WTC11 (cell line): ENCODE measurements around the gene NT5DC1.
"Not testable (repeated sequence)": the region's sequence is repeated elsewhere in the genome, so short reads cannot be mapped to it uniquely, and the experiment has no call there.

Experiments
- ETV6 ChIP-seq: sonication (generic); formaldehyde crosslinking; IDR thresholded peaks from 2 replicates; pipeline ENCODE4 v1.8.1; 2022; ENCODE audit warnings: mild to moderate bottlenecking, missing genetic modification reagents
- JUN ChIP-seq: sonication (generic); formaldehyde crosslinking; IDR thresholded peaks from 2 replicates; pipeline ENCODE4 v1.8.0; 2023; ENCODE audit warnings: mild to moderate bottlenecking, missing genetic modification reagents
- SP1 ChIP-seq: sonication (generic); formaldehyde crosslinking; conservative IDR thresholded peaks from 2 replicates; pipeline ENCODE4 v1.8.1; 2022; ENCODE audit warnings: missing genetic modification reagents
- ZNF232 ChIP-seq: sonication (generic); formaldehyde crosslinking; IDR thresholded peaks from 2 replicates; pipeline ENCODE4 v1.8.0; 2022; ENCODE audit warnings: mild to moderate bottlenecking, missing genetic modification reagents
- TF ChIP-seq, protein P1 (sequence below): fragments of 200-600 bp; IDR thresholded peaks from 2 replicates; pipeline ENCODE4 v1.8.0; 2022; ENCODE audit warnings: antibody characterized with exemption
- TF ChIP-seq, protein P2 (sequence below): sonication (generic); formaldehyde crosslinking; IDR thresholded peaks from 2 replicates; pipeline ENCODE4 v1.8.1; 2023; ENCODE audit warnings: mild to moderate bottlenecking, missing genetic modification reagents, borderline replicate concordance
- TF ChIP-seq, protein P3 (sequence below): fragments of 250-450 bp; sonication (Bioruptor Pico); IDR thresholded peaks from 2 replicates; pipeline ENCODE4 v1.9.0; 2021; ENCODE audit warnings: mild to moderate bottlenecking
- TF ChIP-seq, protein P4 (sequence below): sonication (generic); formaldehyde crosslinking; IDR thresholded peaks from 2 replicates; pipeline ENCODE4 v1.8.0; 2022; ENCODE audit warnings: mild to moderate bottlenecking, missing genetic modification reagents

- TF ChIP-seq ETV6 (CRISPR knock-in tag); JUN (CRISPR knock-in tag); ZNF232; SP1: not testable (repeated sequence)
- TF ChIP-seq, protein P1, sequence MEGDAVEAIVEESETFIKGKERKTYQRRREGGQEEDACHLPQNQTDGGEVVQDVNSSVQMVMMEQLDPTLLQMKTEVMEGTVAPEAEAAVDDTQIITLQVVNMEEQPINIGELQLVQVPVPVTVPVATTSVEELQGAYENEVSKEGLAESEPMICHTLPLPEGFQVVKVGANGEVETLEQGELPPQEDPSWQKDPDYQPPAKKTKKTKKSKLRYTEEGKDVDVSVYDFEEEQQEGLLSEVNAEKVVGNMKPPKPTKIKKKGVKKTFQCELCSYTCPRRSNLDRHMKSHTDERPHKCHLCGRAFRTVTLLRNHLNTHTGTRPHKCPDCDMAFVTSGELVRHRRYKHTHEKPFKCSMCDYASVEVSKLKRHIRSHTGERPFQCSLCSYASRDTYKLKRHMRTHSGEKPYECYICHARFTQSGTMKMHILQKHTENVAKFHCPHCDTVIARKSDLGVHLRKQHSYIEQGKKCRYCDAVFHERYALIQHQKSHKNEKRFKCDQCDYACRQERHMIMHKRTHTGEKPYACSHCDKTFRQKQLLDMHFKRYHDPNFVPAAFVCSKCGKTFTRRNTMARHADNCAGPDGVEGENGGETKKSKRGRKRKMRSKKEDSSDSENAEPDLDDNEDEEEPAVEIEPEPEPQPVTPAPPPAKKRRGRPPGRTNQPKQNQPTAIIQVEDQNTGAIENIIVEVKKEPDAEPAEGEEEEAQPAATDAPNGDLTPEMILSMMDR, result not testable (repeated sequence)
- TF ChIP-seq, protein P2, sequence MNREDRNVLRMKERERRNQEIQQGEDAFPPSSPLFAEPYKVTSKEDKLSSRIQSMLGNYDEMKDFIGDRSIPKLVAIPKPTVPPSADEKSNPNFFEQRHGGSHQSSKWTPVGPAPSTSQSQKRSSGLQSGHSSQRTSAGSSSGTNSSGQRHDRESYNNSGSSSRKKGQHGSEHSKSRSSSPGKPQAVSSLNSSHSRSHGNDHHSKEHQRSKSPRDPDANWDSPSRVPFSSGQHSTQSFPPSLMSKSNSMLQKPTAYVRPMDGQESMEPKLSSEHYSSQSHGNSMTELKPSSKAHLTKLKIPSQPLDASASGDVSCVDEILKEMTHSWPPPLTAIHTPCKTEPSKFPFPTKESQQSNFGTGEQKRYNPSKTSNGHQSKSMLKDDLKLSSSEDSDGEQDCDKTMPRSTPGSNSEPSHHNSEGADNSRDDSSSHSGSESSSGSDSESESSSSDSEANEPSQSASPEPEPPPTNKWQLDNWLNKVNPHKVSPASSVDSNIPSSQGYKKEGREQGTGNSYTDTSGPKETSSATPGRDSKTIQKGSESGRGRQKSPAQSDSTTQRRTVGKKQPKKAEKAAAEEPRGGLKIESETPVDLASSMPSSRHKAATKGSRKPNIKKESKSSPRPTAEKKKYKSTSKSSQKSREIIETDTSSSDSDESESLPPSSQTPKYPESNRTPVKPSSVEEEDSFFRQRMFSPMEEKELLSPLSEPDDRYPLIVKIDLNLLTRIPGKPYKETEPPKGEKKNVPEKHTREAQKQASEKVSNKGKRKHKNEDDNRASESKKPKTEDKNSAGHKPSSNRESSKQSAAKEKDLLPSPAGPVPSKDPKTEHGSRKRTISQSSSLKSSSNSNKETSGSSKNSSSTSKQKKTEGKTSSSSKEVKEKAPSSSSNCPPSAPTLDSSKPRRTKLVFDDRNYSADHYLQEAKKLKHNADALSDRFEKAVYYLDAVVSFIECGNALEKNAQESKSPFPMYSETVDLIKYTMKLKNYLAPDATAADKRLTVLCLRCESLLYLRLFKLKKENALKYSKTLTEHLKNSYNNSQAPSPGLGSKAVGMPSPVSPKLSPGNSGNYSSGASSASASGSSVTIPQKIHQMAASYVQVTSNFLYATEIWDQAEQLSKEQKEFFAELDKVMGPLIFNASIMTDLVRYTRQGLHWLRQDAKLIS (CRISPR knock-in tag), result not testable (repeated sequence)
- TF ChIP-seq, protein P3, sequence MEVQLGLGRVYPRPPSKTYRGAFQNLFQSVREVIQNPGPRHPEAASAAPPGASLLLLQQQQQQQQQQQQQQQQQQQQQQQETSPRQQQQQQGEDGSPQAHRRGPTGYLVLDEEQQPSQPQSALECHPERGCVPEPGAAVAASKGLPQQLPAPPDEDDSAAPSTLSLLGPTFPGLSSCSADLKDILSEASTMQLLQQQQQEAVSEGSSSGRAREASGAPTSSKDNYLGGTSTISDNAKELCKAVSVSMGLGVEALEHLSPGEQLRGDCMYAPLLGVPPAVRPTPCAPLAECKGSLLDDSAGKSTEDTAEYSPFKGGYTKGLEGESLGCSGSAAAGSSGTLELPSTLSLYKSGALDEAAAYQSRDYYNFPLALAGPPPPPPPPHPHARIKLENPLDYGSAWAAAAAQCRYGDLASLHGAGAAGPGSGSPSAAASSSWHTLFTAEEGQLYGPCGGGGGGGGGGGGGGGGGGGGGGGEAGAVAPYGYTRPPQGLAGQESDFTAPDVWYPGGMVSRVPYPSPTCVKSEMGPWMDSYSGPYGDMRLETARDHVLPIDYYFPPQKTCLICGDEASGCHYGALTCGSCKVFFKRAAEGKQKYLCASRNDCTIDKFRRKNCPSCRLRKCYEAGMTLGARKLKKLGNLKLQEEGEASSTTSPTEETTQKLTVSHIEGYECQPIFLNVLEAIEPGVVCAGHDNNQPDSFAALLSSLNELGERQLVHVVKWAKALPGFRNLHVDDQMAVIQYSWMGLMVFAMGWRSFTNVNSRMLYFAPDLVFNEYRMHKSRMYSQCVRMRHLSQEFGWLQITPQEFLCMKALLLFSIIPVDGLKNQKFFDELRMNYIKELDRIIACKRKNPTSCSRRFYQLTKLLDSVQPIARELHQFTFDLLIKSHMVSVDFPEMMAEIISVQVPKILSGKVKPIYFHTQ (CRISPR knock-in tag), result not testable (repeated sequence)
- TF ChIP-seq, protein P4, sequence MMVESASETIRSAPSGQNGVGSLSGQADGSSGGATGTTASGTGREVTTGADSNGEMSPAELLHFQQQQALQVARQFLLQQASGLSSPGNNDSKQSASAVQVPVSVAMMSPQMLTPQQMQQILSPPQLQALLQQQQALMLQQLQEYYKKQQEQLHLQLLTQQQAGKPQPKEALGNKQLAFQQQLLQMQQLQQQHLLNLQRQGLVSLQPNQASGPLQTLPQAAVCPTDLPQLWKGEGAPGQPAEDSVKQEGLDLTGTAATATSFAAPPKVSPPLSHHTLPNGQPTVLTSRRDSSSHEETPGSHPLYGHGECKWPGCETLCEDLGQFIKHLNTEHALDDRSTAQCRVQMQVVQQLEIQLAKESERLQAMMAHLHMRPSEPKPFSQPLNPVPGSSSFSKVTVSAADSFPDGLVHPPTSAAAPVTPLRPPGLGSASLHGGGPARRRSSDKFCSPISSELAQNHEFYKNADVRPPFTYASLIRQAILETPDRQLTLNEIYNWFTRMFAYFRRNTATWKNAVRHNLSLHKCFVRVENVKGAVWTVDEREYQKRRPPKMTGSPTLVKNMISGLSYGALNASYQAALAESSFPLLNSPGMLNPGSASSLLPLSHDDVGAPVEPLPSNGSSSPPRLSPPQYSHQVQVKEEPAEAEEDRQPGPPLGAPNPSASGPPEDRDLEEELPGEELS (CRISPR knock-in tag), result not testable (repeated sequence)
These were observed 4.4 kb upstream of the NT5DC1 start for GRCh38 chr6:116096048-116096759.
